Measurements from ENCODE around the gene TPMT.

The TPMT gene

GRCh38 chr6:18135171-18135570 lies 19.7 kb downstream of the TPMT start:
- Histone ChIP-seq H3K4me2 (ENCODE audit: insufficient read depth, low read length) (no peak overlapping the region), H3K4me1 (ENCODE audit: insufficient read depth, low read length) (no peaks in the 10 kb centered on the region), H3K9ac (ENCODE audit: low read depth, low read length) (no peak overlapping the region), H2AFZ (ENCODE audit: low read depth, low read length) (no peak overlapping the region), H3K27me3 (ENCODE audit: insufficient read depth, low read length, poor library complexity) (no peaks in the 10 kb centered on the region), H3K27ac (ENCODE audit: low read length) (no peak overlapping the region), H3K79me2 (ENCODE audit: insufficient read depth, low read length) (no peaks in the 10 kb centered on the region), H4K20me1 (ENCODE audit: insufficient read depth, low read length) (no peaks in the 10 kb centered on the region), H3K36me3 (ENCODE audit: insufficient read depth, low read length) (peaks cover 3% of the 10 kb centered on the region; the same call in 1 of the 2 replicates), H3K9me3 (ENCODE audit: insufficient read depth, low read length, severe bottlenecking) (no peaks in the 10 kb centered on the region), H3K4me3 (ENCODE audit: low read depth in 1 of 2, low read length in 2 of 2) (no peak overlapping the region)
- ATAC-seq (ENCODE audit: insufficient read depth, low read depth), result no peak
- DNase-seq, result no peak
- TF ChIP-seq CTCF (IDR thresholded peaks at IDR 0.05; ENCODE audit: borderline replicate concordance, extremely low read depth, low read length, poor library complexity, severe bottlenecking) (no peak), EZH2 (IDR thresholded peaks at IDR 0.05; ENCODE audit: borderline replicate concordance, low read depth, low read length, severe bottlenecking) (no peak)

GRCh38 chr6:18132346-18132745 lies 22.5 kb downstream of the TPMT start:
- Histone ChIP-seq H3K4me2 (ENCODE audit: insufficient read depth, low read length) (no peak overlapping the region), H3K9me3 (ENCODE audit: insufficient read depth, low read length, severe bottlenecking) (no peaks in the 10 kb centered on the region), H3K4me1 (ENCODE audit: insufficient read depth, low read length) (no peaks in the 10 kb centered on the region), H3K79me2 (ENCODE audit: insufficient read depth, low read length) (no peaks in the 10 kb centered on the region), H3K27me3 (ENCODE audit: insufficient read depth, low read length, poor library complexity) (no peaks in the 10 kb centered on the region), H3K27ac (ENCODE audit: low read length) (no peak overlapping the region), H3K4me3 (ENCODE audit: low read depth in 1 of 2, low read length in 2 of 2) (no peak overlapping the region), H2AFZ (ENCODE audit: low read depth, low read length) (no peak overlapping the region), H4K20me1 (ENCODE audit: insufficient read depth, low read length) (no peaks in the 10 kb centered on the region), H3K36me3 (ENCODE audit: insufficient read depth, low read length) (no peaks in the 10 kb centered on the region), H3K9ac (ENCODE audit: low read depth, low read length) (no peak overlapping the region)
- no peak for DNase-seq
- ATAC-seq (ENCODE audit: insufficient read depth, low read depth), result no peak
- TF ChIP-seq EZH2 (IDR thresholded peaks at IDR 0.05; ENCODE audit: borderline replicate concordance, low read depth, low read length, severe bottlenecking) (no peak), CTCF (IDR thresholded peaks at IDR 0.05; ENCODE audit: borderline replicate concordance, extremely low read depth, low read length, poor library complexity, severe bottlenecking) (no peak)

- H3K27ac ChIP-seq (ENCODE audit: low read length), result no peak overlapping the region
- H3K9me3 ChIP-seq (ENCODE audit: insufficient read depth, low read length, severe bottlenecking), result no peaks in the 10 kb centered on the region
- DNase-seq (no peak), ATAC-seq (ENCODE audit: insufficient read depth, low read depth) (no peak)
- H3K79me2 ChIP-seq (ENCODE audit: insufficient read depth, low read length), result no peaks in the 10 kb centered on the region
- H3K36me3 ChIP-seq (ENCODE audit: insufficient read depth, low read length), result no peaks in the 10 kb centered on the region
- no peak overlapping the region for H3K9ac ChIP-seq (ENCODE audit: low read depth, low read length)
- no peaks in the 10 kb centered on the region for H3K27me3 ChIP-seq (ENCODE audit: insufficient read depth, low read length, poor library complexity)
- no peak overlapping the region for H3K4me2 ChIP-seq (ENCODE audit: insufficient read depth, low read length)
- no peaks in the 10 kb centered on the region for H3K4me1 ChIP-seq (ENCODE audit: insufficient read depth, low read length)
- no peak overlapping the region for H3K4me3 ChIP-seq (ENCODE audit: low read depth in 1 of 2, low read length in 2 of 2)
- no peaks in the 10 kb centered on the region for H4K20me1 ChIP-seq (ENCODE audit: insufficient read depth, low read length)
- TF ChIP-seq EZH2 (IDR thresholded peaks at IDR 0.05; ENCODE audit: borderline replicate concordance, low read depth, low read length, severe bottlenecking), result no peak
- no peak for TF ChIP-seq CTCF (IDR thresholded peaks at IDR 0.05; ENCODE audit: borderline replicate concordance, extremely low read depth, low read length, poor library complexity, severe bottlenecking)
- no peak overlapping the region for H2AFZ ChIP-seq (ENCODE audit: low read depth, low read length)
Measured at GRCh38 chr6:18126121-18126520, 28.8 kb downstream of the TPMT start.

Measured in DND-41 (cell line).